Fibroblast of the aortic adventitia (primary cell): Measurements from ENCODE around the gene PARVB. TPM values are rescaled to one million over a fixed set of nuclear protein-coding genes. Genes with fewer than 3 reads are reported as not detected.

Experiments
- DNase-seq: peaks from one replicate; pipeline ENCODE4 v3.0.0-alpha.2; 2010; ENCODE audit warnings: low read depth
- H3K4me3 ChIP-seq: 2 replicates; pipeline ENCODE4 v1.5.1; 2011; ENCODE audit warnings: low read depth, mild to moderate bottlenecking, control low read depth, low read length, moderate library complexity
- total RNA-seq: library from RNA; depleted of rRNA; stranded (reverse); fragments of >200 nt; gene quantifications from 2 replicates; pipeline ENCODE4 v1.2.3, GENCODE V29; 2012; ENCODE audit warnings: low replicate concordance
- TF ChIP-seq, protein P1 (sequence below): IDR thresholded peaks from 2 replicates; pipeline ENCODE4 v1.5.1; 2011; ENCODE audit warnings: mild to moderate bottlenecking, low read length, control low read depth, inconsistent platforms; ENCODE audit not compliant: insufficient read depth

PARVB gene
- total RNA-seq, 1 donor = 30.6 TPM

DNA sequence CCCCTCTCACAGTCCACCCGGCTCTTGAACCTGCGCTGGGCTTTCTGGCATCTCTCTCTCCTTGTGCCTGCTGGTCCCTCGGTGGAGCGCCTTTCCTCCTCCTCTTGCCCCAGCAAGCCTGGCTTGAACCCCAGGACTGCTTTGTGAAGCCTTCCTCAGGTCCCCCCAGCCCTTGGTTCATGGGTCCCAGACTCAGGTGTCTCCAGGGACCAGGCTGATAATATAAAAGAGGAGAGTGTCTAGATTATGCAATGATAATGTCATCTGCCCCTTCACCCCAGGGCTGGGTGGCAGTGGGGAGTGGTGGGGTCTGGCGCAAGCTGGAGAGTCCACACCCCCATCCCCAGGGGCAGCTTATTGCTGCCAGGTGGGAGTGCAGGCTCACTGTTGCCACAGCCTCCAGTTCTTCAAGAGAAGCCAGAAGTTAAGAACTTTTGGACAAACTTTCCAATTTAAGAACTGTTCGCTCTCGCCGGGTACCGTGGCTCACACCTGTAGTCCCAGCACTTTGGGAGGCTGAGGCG is 120.0 kb downstream of the PARVB start:
- no peak overlapping the region for H3K4me3 ChIP-seq
- no peak for DNase-seq
- TF ChIP-seq, protein P1, sequence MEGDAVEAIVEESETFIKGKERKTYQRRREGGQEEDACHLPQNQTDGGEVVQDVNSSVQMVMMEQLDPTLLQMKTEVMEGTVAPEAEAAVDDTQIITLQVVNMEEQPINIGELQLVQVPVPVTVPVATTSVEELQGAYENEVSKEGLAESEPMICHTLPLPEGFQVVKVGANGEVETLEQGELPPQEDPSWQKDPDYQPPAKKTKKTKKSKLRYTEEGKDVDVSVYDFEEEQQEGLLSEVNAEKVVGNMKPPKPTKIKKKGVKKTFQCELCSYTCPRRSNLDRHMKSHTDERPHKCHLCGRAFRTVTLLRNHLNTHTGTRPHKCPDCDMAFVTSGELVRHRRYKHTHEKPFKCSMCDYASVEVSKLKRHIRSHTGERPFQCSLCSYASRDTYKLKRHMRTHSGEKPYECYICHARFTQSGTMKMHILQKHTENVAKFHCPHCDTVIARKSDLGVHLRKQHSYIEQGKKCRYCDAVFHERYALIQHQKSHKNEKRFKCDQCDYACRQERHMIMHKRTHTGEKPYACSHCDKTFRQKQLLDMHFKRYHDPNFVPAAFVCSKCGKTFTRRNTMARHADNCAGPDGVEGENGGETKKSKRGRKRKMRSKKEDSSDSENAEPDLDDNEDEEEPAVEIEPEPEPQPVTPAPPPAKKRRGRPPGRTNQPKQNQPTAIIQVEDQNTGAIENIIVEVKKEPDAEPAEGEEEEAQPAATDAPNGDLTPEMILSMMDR = no peak

DNA sequence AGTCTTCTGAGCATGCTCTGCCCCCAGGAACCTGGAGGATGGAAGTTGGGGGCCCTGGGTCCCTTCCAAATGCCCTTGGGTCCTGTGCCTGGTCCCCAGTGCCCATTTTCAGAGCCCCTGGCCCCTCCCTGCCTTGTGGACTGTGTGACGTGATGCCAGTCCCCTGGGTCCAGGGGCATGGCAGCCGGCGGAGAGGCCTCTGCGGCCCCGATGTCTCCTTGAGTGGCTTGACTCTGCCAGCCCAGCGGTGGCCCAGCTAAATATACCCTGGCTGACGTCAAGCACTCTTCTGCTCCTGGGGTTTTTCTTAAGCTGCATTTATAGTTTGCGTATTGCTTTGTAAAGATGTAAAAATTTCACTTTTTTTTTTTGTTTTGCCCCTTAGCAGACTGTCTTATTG is 121.4 kb downstream of the PARVB start:
- TF ChIP-seq, protein P1 = no peak

DNA sequence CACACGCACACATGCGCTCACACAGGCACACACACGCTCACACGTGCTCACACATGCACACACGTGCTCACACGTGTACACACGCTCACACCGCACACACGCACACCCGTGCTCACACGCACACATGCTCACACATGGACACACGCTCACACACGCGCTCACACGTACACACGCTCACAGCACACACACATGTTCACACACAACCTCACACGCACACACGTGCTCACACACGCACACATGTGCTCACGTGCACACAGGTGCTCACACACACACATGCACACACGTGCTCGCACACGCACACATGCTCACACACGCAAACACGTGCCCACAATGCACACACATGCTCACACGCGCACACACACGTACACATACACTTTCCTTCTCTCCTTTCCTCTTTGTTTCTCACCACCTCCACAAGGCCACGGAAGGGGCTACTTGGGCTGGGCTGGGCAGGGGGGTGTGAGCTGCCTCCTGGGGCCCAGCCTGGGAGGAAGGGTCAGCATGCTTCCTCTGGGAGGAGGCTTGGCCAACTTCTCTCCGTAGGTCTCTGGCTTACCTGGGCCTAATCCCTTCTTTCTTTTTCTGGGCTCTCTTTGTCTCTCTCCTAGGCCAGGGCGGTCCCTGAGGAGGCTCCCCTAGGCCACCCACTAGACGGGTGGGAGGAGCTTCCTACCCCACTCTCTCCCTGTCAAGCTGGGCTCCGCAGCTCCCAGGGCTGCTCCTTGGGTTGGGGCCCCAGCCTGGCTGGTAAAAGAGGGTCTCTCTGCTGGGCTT is 122.2 kb downstream of the PARVB start:
- DNase-seq = no peak
- TF ChIP-seq, protein P1 = no peak
- H3K4me3 ChIP-seq = no peak overlapping the region

More for the DNA sequence above, 121.4 kb downstream of the PARVB start:
- DNase-seq = no peak
- no peak overlapping the region for H3K4me3 ChIP-seq

DNA sequence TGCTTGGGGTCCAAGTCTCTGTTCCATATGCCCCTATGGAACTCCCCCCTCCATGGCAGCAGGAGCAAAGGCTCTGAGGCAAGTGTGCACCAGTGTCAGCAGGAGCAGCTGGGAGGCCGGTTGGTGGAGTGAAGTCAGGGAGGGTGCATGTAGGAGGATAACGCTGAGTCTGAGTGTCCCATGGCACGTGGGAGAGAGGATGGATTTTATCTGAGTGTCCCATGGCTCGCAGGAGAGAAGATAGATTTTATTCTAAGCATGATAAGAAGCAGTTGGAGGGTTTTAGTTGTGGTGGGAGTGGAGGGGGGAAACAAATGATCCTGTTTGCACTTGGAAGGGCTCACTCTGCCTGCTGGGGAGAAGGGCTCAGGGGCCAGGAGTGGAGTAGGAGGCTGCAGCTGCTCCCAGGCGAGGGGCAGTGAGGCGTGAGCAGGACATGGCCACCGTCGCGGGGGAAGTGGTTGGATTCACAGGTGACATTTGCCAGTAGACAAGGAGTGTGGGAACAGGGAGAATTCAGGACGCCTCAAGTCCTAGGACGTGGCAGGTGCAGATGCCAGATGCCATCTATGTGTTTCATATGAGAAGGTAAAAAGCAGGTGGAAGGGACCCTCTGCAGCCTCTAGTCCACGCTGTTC is 123.0 kb downstream of the PARVB start:
- TF ChIP-seq, protein P1 = no peak
- no peak for DNase-seq
- H3K4me3 ChIP-seq = no peak overlapping the region

DNA sequence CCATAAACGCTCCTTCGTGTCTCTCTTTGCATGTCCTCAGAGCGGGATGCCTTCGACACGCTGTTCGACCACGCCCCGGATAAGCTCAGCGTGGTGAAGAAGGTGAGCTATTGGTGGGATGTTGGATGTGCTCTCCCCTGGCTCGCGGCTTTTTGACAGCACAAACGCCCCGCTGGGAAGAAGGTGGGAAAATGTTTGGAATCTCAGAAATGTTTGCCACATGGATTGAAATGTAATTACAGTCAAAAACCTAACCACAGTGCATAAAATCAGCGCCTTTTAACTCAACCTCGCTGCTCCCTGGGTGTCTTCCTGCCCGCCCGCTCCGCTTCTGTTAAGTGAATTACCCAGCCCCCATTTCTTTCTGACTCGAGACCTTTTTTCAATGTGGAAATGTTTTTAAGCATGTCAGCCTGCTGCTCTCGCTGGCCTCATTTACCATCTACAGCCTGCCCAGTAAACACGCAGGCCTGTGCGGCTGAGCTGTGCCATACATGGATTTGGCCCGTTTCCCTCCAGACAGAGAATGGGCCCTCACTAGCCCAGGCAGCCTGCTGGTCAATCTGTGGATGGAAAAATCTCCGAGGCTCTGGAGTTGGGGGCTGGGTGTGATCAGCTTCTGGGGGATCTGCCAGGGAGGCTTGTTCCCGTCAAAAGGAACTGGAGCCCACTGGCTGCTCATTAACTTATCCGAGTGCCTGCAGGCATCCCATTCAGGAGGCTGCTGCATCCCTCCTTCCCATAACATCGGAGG is 123.9 kb downstream of the PARVB start:
- DNase-seq = no peak

DNA sequence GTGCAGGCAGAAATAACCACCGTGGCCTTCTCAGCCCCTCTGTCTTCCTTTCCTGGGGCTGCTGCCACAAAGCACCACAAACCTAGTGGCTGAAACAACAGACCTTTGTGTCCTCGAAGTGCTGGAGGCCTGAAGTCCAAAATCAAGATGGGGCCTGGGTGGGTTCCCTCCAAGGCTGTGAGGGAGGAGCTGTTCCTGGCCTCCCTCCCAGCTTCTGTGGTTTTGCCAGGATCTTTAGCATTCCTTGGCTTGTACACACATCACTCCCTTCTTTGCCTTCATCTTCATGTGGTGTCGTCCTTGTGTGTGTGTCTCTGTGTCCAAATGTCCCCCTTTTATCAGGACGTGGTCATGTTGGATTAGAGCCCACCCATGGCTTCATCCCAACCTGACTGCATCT is 127.6 kb downstream of the PARVB start:
- TF ChIP-seq, protein P1 = no peak
- DNase-seq = peak; percentile 83
- no peak overlapping the region for H3K4me3 ChIP-seq

More for the DNA sequence above, 123.9 kb downstream of the PARVB start:
- TF ChIP-seq, protein P1 = no peak
- H3K4me3 ChIP-seq = no peak overlapping the region
